IMR-90 (cell line): ENCODE data around the gene ACTG2. TPM values are rescaled to one million over a fixed set of nuclear protein-coding genes. Genes with fewer than 3 reads are reported as not detected.

Source experiments
- ATAC-seq: fragments of 200-7000 bp; cut with Tn5 transposase; 2 replicates; pipeline ENCODE4 v1.9.1; 2020; ENCODE audit warnings: low read depth, mild to moderate bottlenecking, moderate library complexity
- BruUV-seq: library from RNA; stranded (reverse); fragments of 400-500 nt; replicated peaks from 2 replicates; lab custom pipeline; 2021; lab: Mats Ljungman, UMichigan
- CTCF ChIA-PET: fragments of 300-600 bp; formaldehyde crosslinking; extraction: SDS; loops from one replicate; lab custom pipeline; 2021; ENCODE audit warnings: antibody characterized with exemption; lab: Yijun Ruan, JAX
- POLR2A ChIA-PET: fragments of 300-600 bp; sonication (Branson Sonifier 250); formaldehyde crosslinking; loops from one replicate; lab custom pipeline; 2022; ENCODE audit warnings: antibody characterized with exemption; ENCODE audit not compliant: unreplicated experiment; lab: Charles Lee
- DNase-seq: peaks from one replicate; pipeline ENCODE4 v3.0.0; 2013
- H2AFZ ChIP-seq: replicated peaks from 2 replicates; pipeline ENCODE3; 2013; ENCODE audit warnings: low read length, mild to moderate bottlenecking; ENCODE audit not compliant: poor library complexity
- H2AK5ac ChIP-seq: 2 replicates; pipeline ENCODE4 v1.6.1; 2013; ENCODE audit warnings: low read depth, low read length, inconsistent platforms
- H2AK9ac ChIP-seq: replicated peaks from 2 replicates; pipeline ENCODE3; 2013; ENCODE audit warnings: mild to moderate bottlenecking, low read depth, low read length, moderate library complexity; ENCODE audit not compliant: poor library complexity
- H2BK120ac ChIP-seq: 2 replicates; pipeline ENCODE4 v1.6.1; 2013; ENCODE audit warnings: low read depth, low read length, inconsistent platforms
- H2BK15ac ChIP-seq: 3 replicates; pipeline ENCODE4 v1.6.1; 2013; ENCODE audit warnings: low read depth, low read length, inconsistent platforms
- H2BK20ac ChIP-seq: 2 replicates; pipeline ENCODE4 v1.6.1; 2013; ENCODE audit warnings: low read depth, mild to moderate bottlenecking, inconsistent platforms, low read length, moderate library complexity
- H2BK5ac ChIP-seq: 2 replicates; pipeline ENCODE4 v1.6.1; 2013; ENCODE audit warnings: mild to moderate bottlenecking, low read depth, low read length, inconsistent platforms; ENCODE audit not compliant: poor library complexity, severe bottlenecking
- H3K14ac ChIP-seq: replicated peaks from 2 replicates; pipeline ENCODE4 v1.6.1; 2013; ENCODE audit warnings: low read depth, low read length, inconsistent platforms
- H3K18ac ChIP-seq: 2 replicates; pipeline ENCODE4 v1.6.1; 2013; ENCODE audit warnings: low read depth, low read length, control low read depth
- H3K23ac ChIP-seq: 2 replicates; pipeline ENCODE4 v1.6.1; 2013; ENCODE audit warnings: low read depth, low read length, inconsistent platforms
- H3K27ac ChIP-seq: 2 replicates; pipeline ENCODE4 v1.5.1; 2013; ENCODE audit warnings: mild to moderate bottlenecking, control low read depth, low read length; ENCODE audit not compliant: insufficient read depth
- H3K27me3 ChIP-seq: 2 replicates; pipeline ENCODE4 v1.6.1; 2013; ENCODE audit warnings: low read length; ENCODE audit not compliant: control insufficient read depth, insufficient read depth
- H3K36me3 ChIP-seq: 2 replicates; pipeline ENCODE4 v1.6.1; 2013; ENCODE audit warnings: low read length, mixed read lengths; ENCODE audit not compliant: control insufficient read depth, insufficient read depth
- H3K4ac ChIP-seq: 2 replicates; pipeline ENCODE4 v1.6.1; 2013; ENCODE audit warnings: low read depth, low read length, inconsistent platforms
- H3K4me1 ChIP-seq: 2 replicates; pipeline ENCODE4 v1.6.1; 2013; ENCODE audit warnings: low read length, mixed read lengths; ENCODE audit not compliant: control insufficient read depth, insufficient read depth
- H3K4me2 ChIP-seq: 2 replicates; pipeline ENCODE4 v1.6.1; 2013; ENCODE audit warnings: low read depth, mild to moderate bottlenecking, control low read depth, low read length, moderate library complexity
- H3K4me3 ChIP-seq: 2 replicates; pipeline ENCODE4 v1.5.1; 2013; ENCODE audit warnings: low read depth, mild to moderate bottlenecking, control low read depth, low read length, moderate library complexity; ENCODE audit not compliant: insufficient read depth
- H3K56ac ChIP-seq: 2 replicates; pipeline ENCODE4 v1.6.1; 2013; ENCODE audit warnings: low read length, inconsistent platforms; ENCODE audit not compliant: insufficient read depth; ENCODE audit errors: extremely low read depth
- H3K79me1 ChIP-seq, 2 experiments: 2 replicates each; pipeline ENCODE4 v1.6.1; 2013; ENCODE audit warnings: low read length in 2 of 2, inconsistent platforms in 1 of 2, low read depth in 1 of 2
- H3K9ac ChIP-seq: 2 replicates; pipeline ENCODE4 v1.6.1; 2013; ENCODE audit warnings: low read depth, low read length, control low read depth
- H3K9me1 ChIP-seq: 2 replicates; pipeline ENCODE4 v1.6.1; 2013; ENCODE audit warnings: low read length, inconsistent platforms; ENCODE audit not compliant: insufficient read depth
- H3K9me3 ChIP-seq: 2 replicates; pipeline ENCODE4 v1.6.1; 2013; ENCODE audit warnings: low read length; ENCODE audit not compliant: control insufficient read depth, insufficient read depth
- H4K20me1 ChIP-seq: 2 replicates; pipeline ENCODE4 v1.6.1; 2013; ENCODE audit warnings: low read length, inconsistent platforms; ENCODE audit not compliant: insufficient read depth
- H4K5ac ChIP-seq: 2 replicates; pipeline ENCODE4 v1.6.1; 2013; ENCODE audit warnings: mild to moderate bottlenecking, low read depth, low read length, control low read depth
- H4K8ac ChIP-seq, 2 experiments: 2 replicates each; pipeline ENCODE4 v1.6.1; 2013; ENCODE audit warnings: low read depth in 2 of 2, low read length in 2 of 2, control low read depth in 1 of 2, inconsistent platforms in 1 of 2
- H4K91ac ChIP-seq: 2 replicates; pipeline ENCODE4 v1.6.1; 2013; ENCODE audit warnings: low read depth, low read length, inconsistent platforms; ENCODE audit not compliant: insufficient read depth
- SMC3 ChIP-seq: fragments of 150-350 bp; IDR thresholded peaks from 2 replicates; pipeline ENCODE4 v1.6.1; 2016; ENCODE audit warnings: low read depth, mild to moderate bottlenecking, antibody characterized with exemption, low read length, moderate library complexity
- WGBS, 2 experiments: methylation state at CpG; one replicate each; pipeline versions ENCODE4 v1.1.5 to v1.1.7; 2013; ENCODE audit warnings: missing lambda C conversion rate in 2 of 2; ENCODE audit not compliant: insufficient read length in 1 of 2; ENCODE audit errors: extremely low coverage in 2 of 2; 5-methylcytosine and 5-hydroxymethylcytosine counted together
- dilution Hi-C: fragments of 300-500 bp; cut with HindIII; formaldehyde crosslinking; loops from one replicate; pipeline ENCODE4 v1.14.3; 2018; ENCODE audit warnings: low sequenced_read_pairs; ENCODE audit not compliant: unreplicated experiment
- in situ Hi-C: fragments of 300-500 bp; cut with MboI; formaldehyde crosslinking; loops from 3 replicates; pipeline ENCODE4 v1.14.3; 2019; ENCODE audit warnings: low sequenced_read_pairs, inconsistent platforms, mixed read lengths
- intact Hi-C: fragments of 100-400 bp; cut with micrococcal nuclease; formaldehyde crosslinking; loops from 2 replicates; pipeline ENCODE4 v1.10.0; 2022
- polyA plus RNA-seq, 3 experiments: library from polyadenylated mRNA; depleted of rRNA; stranded (reverse); fragments of >200 nt; gene quantifications; 2 replicates each; pipeline ENCODE4 v1.2.3, GENCODE V29; 2012; ENCODE audit warnings: low replicate concordance in 1 of 3
- total RNA-seq: library from RNA; depleted of rRNA; stranded (reverse); fragments of >200 nt; gene quantifications from 2 replicates; pipeline ENCODE4 v1.2.3, GENCODE V29; 2012
- TF ChIP-seq, protein P1 (sequence below): conservative IDR thresholded peaks from 2 replicates; pipeline ENCODE4 v1.5.1; 2012; ENCODE audit warnings: mild to moderate bottlenecking, low read depth, low read length, improper control_type of control experiment

Gene ACTG2
- total and polyA plus RNA-seq, 2 of the 4 experiments (the other 2 are of a cell fraction): 523 to 899 TPM

DNA sequence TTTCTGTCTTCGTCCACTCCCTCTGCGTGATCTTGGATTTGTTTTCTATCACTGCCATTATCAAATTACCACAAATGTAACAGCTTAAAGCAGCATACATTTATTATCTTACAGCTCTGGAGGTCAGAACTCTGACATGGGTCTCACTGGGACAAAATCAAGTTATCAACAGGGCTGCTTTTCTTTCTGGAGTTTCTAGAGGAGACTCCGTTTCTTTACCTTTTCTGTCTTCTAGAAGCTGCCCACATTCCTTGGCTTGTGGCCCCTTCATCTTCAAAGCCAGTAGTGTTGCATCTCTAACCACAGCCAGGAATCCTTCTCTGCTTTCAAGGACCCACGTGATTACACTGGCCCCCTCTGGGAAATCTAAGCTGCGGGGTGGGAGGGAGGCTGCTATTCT, 70.0 kb downstream of the ACTG2 start:
- in situ Hi-C loops (no loop called here), intact Hi-C loops (no loop called here), dilution Hi-C loops (no loop called here)
- Histone ChIP-seq H4K20me1 (0 out of 2 replicates have a peak, but pooled peaks cover 3% of the 10 kb centered on the region), H2BK15ac (no peak overlapping the region), H2BK5ac (no peak overlapping the region), H3K56ac (no peak overlapping the region), H3K23ac (no peak overlapping the region), H4K5ac (no peak overlapping the region), H3K79me1 (no peaks in the 10 kb centered on the region; a peak in 1 of 4 replicates), H2BK120ac (no peak overlapping the region), H2AK9ac (no peak overlapping the region), H3K14ac (no peak overlapping the region), H3K18ac (no peak overlapping the region), H3K27ac (no peak overlapping the region), H4K91ac (no peak overlapping the region), H3K4me2 (no peak overlapping the region), H3K4ac (no peak overlapping the region), H3K9ac (no peak overlapping the region), H2BK20ac (no peak overlapping the region), H3K4me1 (no peaks in the 10 kb centered on the region), H3K36me3 (peaks cover 11% of the 10 kb centered on the region), H3K27me3 (0 out of 2 replicates have a peak, but pooled peaks cover 2% of the 10 kb centered on the region), H4K8ac (no peak overlapping the region), H3K9me1 (no peaks in the 10 kb centered on the region; the same call in 1 of the 2 replicates), H2AK5ac (no peak overlapping the region), H3K4me3 (no peak overlapping the region), H2AFZ (no peak overlapping the region), H3K9me3 (peaks cover 3% of the 10 kb centered on the region)
- ChIA-PET CTCF (no interaction called here), POLR2A (interaction anchor here (0.6 kb wide), 1 partner anchor 1378 kb away, joined by 3 read pairs; no protein-coding TSS in a partner anchor)
- no TSS peak for BruUV-seq
- DNase-seq (no peak), ATAC-seq (no peak)
- 100% methylated on average over 1 of the region's 5 CpGs; no CpG with 5 or more reads in 1 of the 2 experiments for WGBS, 2 experiments
- no peak for TF ChIP-seq SMC3
- TF ChIP-seq, protein P1, sequence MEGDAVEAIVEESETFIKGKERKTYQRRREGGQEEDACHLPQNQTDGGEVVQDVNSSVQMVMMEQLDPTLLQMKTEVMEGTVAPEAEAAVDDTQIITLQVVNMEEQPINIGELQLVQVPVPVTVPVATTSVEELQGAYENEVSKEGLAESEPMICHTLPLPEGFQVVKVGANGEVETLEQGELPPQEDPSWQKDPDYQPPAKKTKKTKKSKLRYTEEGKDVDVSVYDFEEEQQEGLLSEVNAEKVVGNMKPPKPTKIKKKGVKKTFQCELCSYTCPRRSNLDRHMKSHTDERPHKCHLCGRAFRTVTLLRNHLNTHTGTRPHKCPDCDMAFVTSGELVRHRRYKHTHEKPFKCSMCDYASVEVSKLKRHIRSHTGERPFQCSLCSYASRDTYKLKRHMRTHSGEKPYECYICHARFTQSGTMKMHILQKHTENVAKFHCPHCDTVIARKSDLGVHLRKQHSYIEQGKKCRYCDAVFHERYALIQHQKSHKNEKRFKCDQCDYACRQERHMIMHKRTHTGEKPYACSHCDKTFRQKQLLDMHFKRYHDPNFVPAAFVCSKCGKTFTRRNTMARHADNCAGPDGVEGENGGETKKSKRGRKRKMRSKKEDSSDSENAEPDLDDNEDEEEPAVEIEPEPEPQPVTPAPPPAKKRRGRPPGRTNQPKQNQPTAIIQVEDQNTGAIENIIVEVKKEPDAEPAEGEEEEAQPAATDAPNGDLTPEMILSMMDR: no peak
